Liver (tissue), 9 donors: Measurements from ENCODE around the gene HES5. TPM values are rescaled to one million over a fixed set of nuclear protein-coding genes. Genes with fewer than 3 reads are reported as not detected.

Experiments used
- DNase-seq: peaks from one replicate; pipeline ENCODE4 v3.0.0-alpha.2; 2017; ENCODE audit warnings: low spot score
- H3K27ac ChIP-seq, 2 donors: one replicate each; pipeline ENCODE4 v1.7.0; 2013; ENCODE audit warnings: inconsistent platforms in 2 of 2, low read length in 2 of 2, control low read depth in 1 of 2, low read depth in 1 of 2, mild to moderate bottlenecking in 1 of 2
- H3K27me3 ChIP-seq, 4 donors: one replicate each; pipeline versions ENCODE4 v1.6.1 to v1.7.0; 2013; ENCODE audit warnings: low read length in 3 of 4, inconsistent platforms in 1 of 4, mild to moderate bottlenecking in 1 of 4, moderate library complexity in 1 of 4; ENCODE audit not compliant: control insufficient read depth in 4 of 4, insufficient read depth in 4 of 4
- H3K36me3 ChIP-seq, 4 donors: one replicate each; pipeline versions ENCODE4 v1.6.1 to v1.7.0; 2013; ENCODE audit warnings: low read length in 3 of 4, mild to moderate bottlenecking in 3 of 4, low read depth in 1 of 4, moderate library complexity in 1 of 4; ENCODE audit not compliant: control insufficient read depth in 4 of 4, insufficient read depth in 3 of 4
- H3K4me1 ChIP-seq, 4 donors: one replicate each; pipeline versions ENCODE4 v1.6.1 to v1.7.0; 2013; ENCODE audit warnings: low read length in 3 of 4, mild to moderate bottlenecking in 3 of 4, moderate library complexity in 1 of 4; ENCODE audit not compliant: control insufficient read depth in 4 of 4, insufficient read depth in 4 of 4
- H3K4me3 ChIP-seq, 3 donors: one replicate each; pipeline versions ENCODE4 v1.6.1 to v1.7.0; 2013; ENCODE audit warnings: low read length in 3 of 3, control low read depth in 1 of 3, low read depth in 1 of 3, mild to moderate bottlenecking in 1 of 3
- H3K9ac ChIP-seq, 2 donors: one replicate each; pipeline ENCODE4 v1.7.0; 2013; ENCODE audit warnings: low read length in 2 of 2, mild to moderate bottlenecking in 2 of 2, moderate library complexity in 2 of 2, control low read depth in 1 of 2, low read depth in 1 of 2
- H3K9me3 ChIP-seq, 4 donors: one replicate each; pipeline versions ENCODE4 v1.6.1 to v1.7.0; 2013; ENCODE audit warnings: low read length in 3 of 4; ENCODE audit not compliant: control insufficient read depth in 4 of 4
- CTCF ChIP-seq: fragments of 150-350 bp; IDR thresholded peaks from 2 replicates; pipeline ENCODE4 v1.5.1; 2017; ENCODE audit warnings: improper control_type of control experiment, low read depth, low read length; ENCODE audit not compliant: missing input control
- FOXA1 ChIP-seq: IDR thresholded peaks from 2 replicates; pipeline ENCODE4 v1.6.1; 2016; ENCODE audit warnings: antibody characterized with exemption
- GABPA ChIP-seq, 2 donors: IDR thresholded peaks in 1 of 2; conservative IDR thresholded peaks in 1 of 2; 2 replicates each; pipeline ENCODE4 v1.6.1; 2016; ENCODE audit warnings: antibody characterized with exemption in 2 of 2, mild to moderate bottlenecking in 1 of 2, moderate library complexity in 1 of 2
- HNF4G ChIP-seq: IDR thresholded peaks from 2 replicates; pipeline ENCODE4 v1.6.1; 2016; ENCODE audit warnings: antibody characterized with exemption
- JUND ChIP-seq, 2 donors: IDR thresholded peaks; 2 replicates each; pipeline ENCODE4 v1.6.1; 2016; ENCODE audit warnings: antibody characterized with exemption in 2 of 2
- NR2F2 ChIP-seq: IDR thresholded peaks from 2 replicates; pipeline ENCODE4 v1.6.1; 2016; ENCODE audit warnings: antibody characterized with exemption
- RXRA ChIP-seq, 2 donors: IDR thresholded peaks; 2 replicates each; pipeline ENCODE4 v1.6.1; 2017 to 2018; ENCODE audit warnings: antibody characterized with exemption in 2 of 2, mild to moderate bottlenecking in 1 of 2
- SP1 ChIP-seq: IDR thresholded peaks from 2 replicates; pipeline ENCODE4 v1.6.1; 2018; ENCODE audit warnings: antibody characterized with exemption, mild to moderate bottlenecking
- TAF1 ChIP-seq: conservative IDR thresholded peaks from 2 replicates; pipeline ENCODE4 v1.6.1; 2016; ENCODE audit warnings: antibody characterized with exemption, mild to moderate bottlenecking
- YY1 ChIP-seq: IDR thresholded peaks from 2 replicates; pipeline ENCODE4 v1.6.1; 2016; ENCODE audit warnings: antibody characterized with exemption, mild to moderate bottlenecking
- ZBTB33 ChIP-seq: IDR thresholded peaks from 2 replicates; pipeline ENCODE4 v1.6.1; 2016; ENCODE audit warnings: antibody characterized with exemption
- WGBS: extraction: QIAGEN DNeasy Blood & Tissue Kit; methylation state at CpG from one replicate; pipeline ENCODE4 v1.1.7; 2013; 5-methylcytosine and 5-hydroxymethylcytosine counted together
- polyA plus RNA-seq, 2 donors: library from polyadenylated mRNA; stranded (reverse) in 1 of 2; unstranded in 1 of 2; fragments of 200-250 nt in 1 of 2; fragments of >200 nt in 1 of 2; fragmentation: Nextera tagmentation in 1 of 2; extraction: Ambion mirVana in 1 of 2; gene quantifications; one replicate each; pipeline versions ENCODE4 v1.2.1 to v1.2.3, GENCODE V29; 2013 to 2015
- total RNA-seq, 2 donors: library from RNA; depleted of rRNA; stranded (reverse); fragments of >200 nt; gene quantifications; one replicate each; pipeline ENCODE4 v1.2.3, GENCODE V29; 2014
- TF ChIP-seq, protein P1 (sequence below): IDR thresholded peaks from 2 replicates; pipeline ENCODE4 v1.6.1; 2016; ENCODE audit warnings: antibody characterized with exemption, mild to moderate bottlenecking
- TF ChIP-seq, protein P2 (sequence below): IDR thresholded peaks from 2 replicates; pipeline ENCODE4 v1.6.1; 2016; ENCODE audit warnings: antibody characterized with exemption
- TF ChIP-seq, protein P3 (sequence below): IDR thresholded peaks from 2 replicates; pipeline ENCODE4 v1.6.1; 2016; ENCODE audit warnings: antibody characterized with exemption
- donor health status: healthy.
- donor health status: healthy.
- donor health status: healthy.
- donor health status: healthy.
- donor health status: healthy.

Gene HES5
- total and polyA plus RNA-seq, 4 donors = 0.08 to 0.93 TPM; not detected in 2

DNA sequence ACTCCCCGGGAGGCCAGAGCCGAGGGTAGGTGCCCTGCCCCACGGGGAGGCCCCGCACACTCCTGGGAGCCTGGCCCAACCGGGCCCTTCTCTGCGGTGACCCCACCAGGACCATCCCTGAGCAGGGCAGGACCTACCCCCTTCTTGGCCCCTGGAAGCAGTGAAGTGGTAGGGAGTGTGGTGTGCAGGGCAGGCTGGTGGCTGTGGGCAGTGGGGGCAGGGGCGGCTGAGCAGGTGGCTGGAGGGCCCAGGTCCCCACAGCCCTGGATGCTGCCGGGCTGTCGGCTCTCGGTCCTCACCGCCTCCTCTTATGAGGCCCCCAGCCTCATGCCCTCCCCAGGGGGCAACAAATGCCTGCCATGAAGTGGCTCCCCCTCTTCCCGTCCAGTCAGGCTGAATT is 34.5 kb downstream of the HES5 start:
- Histone ChIP-seq H3K27me3 (no peaks in the 10 kb centered on the region), H3K4me3 (no peak overlapping the region), H3K4me1 (peaks cover 6 to 11% (median 10%) of the 10 kb centered on the region in 4 donors), H3K27ac (no peak overlapping the region), H3K9ac (no peak overlapping the region), H3K9me3 (no peaks in the 10 kb centered on the region), H3K36me3 (no peaks in the 10 kb centered on the region)
- no peak for DNase-seq
- 94% methylated on average over 12 of the region's 12 CpGs for WGBS
- TF ChIP-seq ZBTB33 (no peak), HNF4G (no peak), JUND (IDR thresholded peaks at IDR 0.05) (no peak), CTCF (no peak), GABPA (IDR thresholded peaks at IDR 0.05 in 1 of 2, conservative IDR thresholded peaks at IDR 0.05 in 1 of 2) (no peak), SP1 (no peak), YY1 (no peak), RXRA (IDR thresholded peaks at IDR 0.05) (no peak), TAF1 (no peak)
- TF ChIP-seq, protein P1, sequence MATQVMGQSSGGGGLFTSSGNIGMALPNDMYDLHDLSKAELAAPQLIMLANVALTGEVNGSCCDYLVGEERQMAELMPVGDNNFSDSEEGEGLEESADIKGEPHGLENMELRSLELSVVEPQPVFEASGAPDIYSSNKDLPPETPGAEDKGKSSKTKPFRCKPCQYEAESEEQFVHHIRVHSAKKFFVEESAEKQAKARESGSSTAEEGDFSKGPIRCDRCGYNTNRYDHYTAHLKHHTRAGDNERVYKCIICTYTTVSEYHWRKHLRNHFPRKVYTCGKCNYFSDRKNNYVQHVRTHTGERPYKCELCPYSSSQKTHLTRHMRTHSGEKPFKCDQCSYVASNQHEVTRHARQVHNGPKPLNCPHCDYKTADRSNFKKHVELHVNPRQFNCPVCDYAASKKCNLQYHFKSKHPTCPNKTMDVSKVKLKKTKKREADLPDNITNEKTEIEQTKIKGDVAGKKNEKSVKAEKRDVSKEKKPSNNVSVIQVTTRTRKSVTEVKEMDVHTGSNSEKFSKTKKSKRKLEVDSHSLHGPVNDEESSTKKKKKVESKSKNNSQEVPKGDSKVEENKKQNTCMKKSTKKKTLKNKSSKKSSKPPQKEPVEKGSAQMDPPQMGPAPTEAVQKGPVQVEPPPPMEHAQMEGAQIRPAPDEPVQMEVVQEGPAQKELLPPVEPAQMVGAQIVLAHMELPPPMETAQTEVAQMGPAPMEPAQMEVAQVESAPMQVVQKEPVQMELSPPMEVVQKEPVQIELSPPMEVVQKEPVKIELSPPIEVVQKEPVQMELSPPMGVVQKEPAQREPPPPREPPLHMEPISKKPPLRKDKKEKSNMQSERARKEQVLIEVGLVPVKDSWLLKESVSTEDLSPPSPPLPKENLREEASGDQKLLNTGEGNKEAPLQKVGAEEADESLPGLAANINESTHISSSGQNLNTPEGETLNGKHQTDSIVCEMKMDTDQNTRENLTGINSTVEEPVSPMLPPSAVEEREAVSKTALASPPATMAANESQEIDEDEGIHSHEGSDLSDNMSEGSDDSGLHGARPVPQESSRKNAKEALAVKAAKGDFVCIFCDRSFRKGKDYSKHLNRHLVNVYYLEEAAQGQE = no peak
- TF ChIP-seq, protein P2, sequence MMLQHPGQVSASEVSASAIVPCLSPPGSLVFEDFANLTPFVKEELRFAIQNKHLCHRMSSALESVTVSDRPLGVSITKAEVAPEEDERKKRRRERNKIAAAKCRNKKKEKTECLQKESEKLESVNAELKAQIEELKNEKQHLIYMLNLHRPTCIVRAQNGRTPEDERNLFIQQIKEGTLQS = no peak

- no peak overlapping the region for H3K27ac ChIP-seq
- no peak overlapping the region for H3K9ac ChIP-seq
- H3K36me3 ChIP-seq = no peaks in the 10 kb centered on the region
- 95% methylated on average over 12 of the region's 12 CpGs for WGBS
- H3K4me3 ChIP-seq = no peak overlapping the region
- H3K27me3 ChIP-seq = no peaks in the 10 kb centered on the region
- H3K4me1 ChIP-seq = peaks cover 6 to 11% (median 10%) of the 10 kb centered on the region in 4 donors
- H3K9me3 ChIP-seq = no peaks in the 10 kb centered on the region
- no peak for DNase-seq
- no peak for TF ChIP-seq HNF4G
- TF ChIP-seq GABPA (IDR thresholded peaks at IDR 0.05 in 1 of 2, conservative IDR thresholded peaks at IDR 0.05 in 1 of 2) = no peak
- no peak for TF ChIP-seq ZBTB33
- TF ChIP-seq RXRA (IDR thresholded peaks at IDR 0.05) = no peak
- TF ChIP-seq, protein P3, sequence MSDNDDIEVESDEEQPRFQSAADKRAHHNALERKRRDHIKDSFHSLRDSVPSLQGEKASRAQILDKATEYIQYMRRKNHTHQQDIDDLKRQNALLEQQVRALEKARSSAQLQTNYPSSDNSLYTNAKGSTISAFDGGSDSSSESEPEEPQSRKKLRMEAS = no peak
- TF ChIP-seq JUND (IDR thresholded peaks at IDR 0.05) = no peak
- no peak for TF ChIP-seq CTCF
- TF ChIP-seq, protein P1 = no peak
- no peak for TF ChIP-seq TAF1
- TF ChIP-seq FOXA1 = no peak
- TF ChIP-seq SP1 = no peak
- TF ChIP-seq NR2F2 = no peak
Measured at GRCh38 chr1:2495026-2495425, 35.0 kb downstream of the HES5 start.
